ENCODE measurements around the gene COL12A1.

Gene COL12A1

GRCh38 chr6:75176076-75176582, 29.7 kb downstream of the COL12A1 start:
- no peak for DNase-seq

- DNase-seq, result no peak
Measured at GRCh38 chr6:75171986-75172385, 33.9 kb downstream of the COL12A1 start.

- no peak for DNase-seq
Measured at GRCh38 chr6:75171567-75171966, 34.3 kb downstream of the COL12A1 start.

- no peak for DNase-seq
Measured at GRCh38 chr6:75170691-75171560, 34.9 kb downstream of the COL12A1 start.

- no peak for DNase-seq
Measured at GRCh38 chr6:75169689-75170586, 35.9 kb downstream of the COL12A1 start.

GRCh38 chr6:75167851-75168250, 38.0 kb downstream of the COL12A1 start:
- DNase-seq, result no peak

GRCh38 chr6:75167325-75167724, 38.5 kb downstream of the COL12A1 start:
- DNase-seq, result no peak

- no peak for DNase-seq
Measured at GRCh38 chr6:75166773-75167172, 39.1 kb downstream of the COL12A1 start.

- DNase-seq, result no peak
Measured at GRCh38 chr6:75166236-75166635, 39.6 kb downstream of the COL12A1 start.

- no peak for DNase-seq
Measured at GRCh38 chr6:75158176-75158575, 47.7 kb downstream of the COL12A1 start.

- DNase-seq, result no peak
Measured at GRCh38 chr6:75157336-75157735, 48.5 kb downstream of the COL12A1 start.

GRCh38 chr6:75156186-75156878, 49.5 kb downstream of the COL12A1 start:
- no peak for DNase-seq

GRCh38 chr6:75155631-75156030, 50.2 kb downstream of the COL12A1 start:
- no peak for DNase-seq

- DNase-seq, result no peak
Measured at GRCh38 chr6:75154973-75155372, 50.9 kb downstream of the COL12A1 start.

- DNase-seq, result no peak
Measured at GRCh38 chr6:75150685-75151412, 55.0 kb downstream of the COL12A1 start.

- no peak for DNase-seq
Measured at GRCh38 chr6:75149696-75150095, 56.2 kb downstream of the COL12A1 start.

- no peak for DNase-seq
Measured at GRCh38 chr6:75149240-75149639, 56.6 kb downstream of the COL12A1 start.

GRCh38 chr6:75147512-75147911, 58.3 kb downstream of the COL12A1 start:
- no peak for DNase-seq

GRCh38 chr6:75145976-75146375, 59.9 kb downstream of the COL12A1 start:
- no peak for DNase-seq

- no peak for DNase-seq
Measured at GRCh38 chr6:75145211-75145610, 60.6 kb downstream of the COL12A1 start.

- no peak for DNase-seq
Measured at GRCh38 chr6:75144386-75144785, 61.5 kb downstream of the COL12A1 start.

GRCh38 chr6:75143191-75143590, 62.7 kb downstream of the COL12A1 start:
- no peak for DNase-seq
